HG03108 (cell line): ENCODE results near the gene TTLL11.

Experiments
- ATAC-seq: cut with Tn5 transposase; IDR thresholded peaks from one replicate; pipeline ENCODE4 v1.9.1; 2021; ENCODE audit warnings: moderate library complexity; ENCODE audit not compliant: unreplicated experiment

Gene TTLL11

GRCh38 chr9:122110100-122110833, 17.2 kb upstream of the TTLL11 start:
- ATAC-seq: no peak

GRCh38 chr9:122109035-122109813, 16.1 kb upstream of the TTLL11 start:
- ATAC-seq: no peak

GRCh38 chr9:122107291-122107805, 14.2 kb upstream of the TTLL11 start:
- no peak for ATAC-seq

DNA sequence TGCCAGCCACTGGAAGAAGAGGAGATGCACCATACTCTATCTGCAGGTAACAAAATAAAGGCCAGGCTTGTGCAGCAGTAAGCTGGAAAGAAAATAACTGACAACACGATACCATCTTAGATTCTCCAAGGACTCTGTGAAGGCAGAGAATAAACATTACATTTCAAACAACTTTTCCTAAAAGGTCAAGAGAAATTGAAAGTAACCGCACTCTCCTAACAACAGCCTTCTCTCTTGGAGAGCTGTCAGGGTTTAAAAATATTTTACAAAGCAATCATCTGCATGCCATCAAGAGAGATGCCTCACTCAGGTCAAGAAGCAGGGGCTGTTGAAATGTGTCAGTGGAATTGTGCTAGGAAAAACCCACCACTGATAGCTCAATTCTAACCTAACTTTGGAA, 13.5 kb upstream of the TTLL11 start:
- no peak for ATAC-seq

- no peak for ATAC-seq
Measured at GRCh38 chr9:122103985-122104384, 10.9 kb upstream of the TTLL11 start.

- no peak for ATAC-seq
Measured at GRCh38 chr9:122102156-122102555, 9.0 kb upstream of the TTLL11 start.

- no peak for ATAC-seq
Measured at GRCh38 chr9:122100756-122101155, 7.6 kb upstream of the TTLL11 start.

- peak; percentile 60 for ATAC-seq
Measured at GRCh38 chr9:122099271-122099869, 6.3 kb upstream of the TTLL11 start.

DNA sequence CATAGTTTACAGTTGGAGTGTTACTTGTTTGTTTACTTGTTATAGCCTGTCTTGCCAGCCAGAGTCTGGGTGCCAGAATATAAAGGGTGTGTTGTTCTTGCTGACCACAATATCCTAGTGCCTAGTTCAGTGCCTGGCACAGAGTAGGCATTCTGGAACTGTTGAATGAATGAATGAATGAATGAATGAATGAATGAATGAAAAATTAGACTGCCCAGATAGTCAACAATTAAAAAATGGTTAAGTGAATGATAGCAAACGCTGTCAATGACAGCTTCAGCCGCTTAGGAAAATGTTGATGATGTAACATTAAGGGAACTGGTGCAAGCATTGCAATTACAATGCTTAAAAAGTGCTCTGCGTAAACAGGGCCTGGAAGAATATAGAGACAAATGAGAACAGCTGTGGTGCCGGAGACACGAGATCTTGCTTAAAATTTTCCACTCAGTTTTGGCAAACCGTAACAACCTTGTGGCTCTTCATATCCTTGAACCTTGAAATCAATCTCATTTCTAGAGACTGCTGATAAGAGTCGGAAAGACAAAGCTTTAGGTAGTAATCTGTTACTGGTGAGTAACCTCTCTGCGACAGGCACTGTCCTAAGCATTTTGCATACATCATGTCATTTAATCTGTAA, 4.7 kb upstream of the TTLL11 start:
- no peak for ATAC-seq

- ATAC-seq: no peak
Measured at GRCh38 chr9:122096620-122097415, 3.7 kb upstream of the TTLL11 start.

DNA sequence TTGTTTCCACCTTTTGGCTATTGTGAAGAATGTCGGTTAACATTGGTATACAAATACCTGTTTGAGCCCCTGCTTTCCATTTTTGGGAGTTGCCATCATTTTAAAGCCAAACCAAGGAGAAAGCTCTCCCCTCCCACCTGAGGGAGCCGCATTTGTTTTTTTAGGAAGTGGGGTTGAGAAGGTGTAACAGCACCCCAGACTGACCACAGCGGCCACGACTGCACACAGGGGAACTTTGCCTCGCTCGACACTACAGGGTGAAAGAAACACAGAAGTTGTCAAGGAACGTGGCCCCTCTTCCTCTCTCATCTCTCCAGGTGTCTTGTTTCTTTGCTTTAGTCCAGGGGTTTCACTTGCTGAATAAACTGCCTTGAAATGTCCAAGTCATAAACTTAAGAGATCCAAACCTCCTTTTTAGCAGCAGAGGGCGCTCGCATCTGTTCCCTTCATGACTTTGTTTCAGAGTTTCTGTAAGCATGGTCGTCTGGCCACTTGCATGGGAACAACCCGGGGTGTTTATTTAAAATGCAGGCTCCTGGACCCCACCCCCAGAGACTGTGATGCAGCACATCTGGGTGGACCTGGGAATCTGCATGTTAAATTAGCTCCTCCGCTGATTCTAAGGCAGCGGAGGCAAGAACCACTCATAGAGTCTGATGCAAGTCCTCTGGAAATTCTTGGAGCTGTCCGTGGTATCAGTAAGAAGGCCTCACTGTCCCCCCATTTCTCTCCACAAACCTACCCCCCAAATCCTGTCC, 2.1 kb upstream of the TTLL11 start:
- ATAC-seq: no peak

- ATAC-seq: no peak
Measured at GRCh38 chr9:122091682-122092592, 1.2 kb downstream of the TTLL11 start.

DNA sequence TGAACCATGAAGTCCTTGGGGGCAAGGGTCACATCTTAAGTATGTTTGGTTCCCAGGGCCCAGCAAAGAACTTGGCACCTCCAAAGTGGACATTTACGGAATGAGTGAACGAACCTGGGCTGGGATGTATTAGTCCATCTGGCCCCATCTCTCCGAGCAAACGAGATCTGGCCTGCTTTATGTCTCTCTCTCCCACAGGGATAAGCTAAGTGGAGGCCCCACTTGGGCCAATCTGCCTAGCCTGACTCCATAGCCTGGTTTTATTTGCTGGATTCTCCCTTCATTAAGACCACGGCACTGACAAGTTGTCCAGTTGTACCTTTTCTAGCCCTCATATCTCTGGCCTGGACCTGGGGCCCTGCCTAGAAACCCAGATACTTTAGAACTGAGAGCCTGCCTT, 2.1 kb downstream of the TTLL11 start:
- ATAC-seq: no peak

DNA sequence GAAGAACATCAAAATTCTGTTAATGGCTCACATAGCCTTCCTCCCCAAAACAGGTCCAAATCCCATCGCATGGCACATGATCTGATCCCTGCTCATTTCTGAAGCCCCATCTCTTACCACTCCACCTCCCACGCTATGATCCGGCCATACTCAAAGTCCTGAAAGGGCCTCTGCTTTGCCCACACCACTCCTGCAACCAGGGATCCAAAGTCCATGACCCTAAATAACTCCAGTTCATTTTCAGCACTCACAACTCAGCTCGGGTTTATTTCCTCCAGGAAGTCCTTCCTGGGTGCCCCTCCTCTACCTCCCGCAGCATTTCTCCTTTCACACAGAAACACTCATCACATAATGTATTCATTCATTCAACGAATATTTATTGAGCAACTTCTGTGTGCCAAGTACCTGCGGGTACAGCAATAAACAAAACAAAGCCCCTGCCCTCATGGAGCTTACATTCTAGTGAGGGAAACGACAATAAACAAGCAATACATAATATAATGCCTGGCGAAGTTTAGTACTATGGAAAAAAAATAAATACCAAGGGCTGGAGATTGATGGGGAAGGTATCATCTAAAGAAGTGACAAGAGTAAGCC, 2.7 kb downstream of the TTLL11 start:
- ATAC-seq: no peak

GRCh38 chr9:122088880-122089706, 4.0 kb downstream of the TTLL11 start:
- no peak for ATAC-seq

DNA sequence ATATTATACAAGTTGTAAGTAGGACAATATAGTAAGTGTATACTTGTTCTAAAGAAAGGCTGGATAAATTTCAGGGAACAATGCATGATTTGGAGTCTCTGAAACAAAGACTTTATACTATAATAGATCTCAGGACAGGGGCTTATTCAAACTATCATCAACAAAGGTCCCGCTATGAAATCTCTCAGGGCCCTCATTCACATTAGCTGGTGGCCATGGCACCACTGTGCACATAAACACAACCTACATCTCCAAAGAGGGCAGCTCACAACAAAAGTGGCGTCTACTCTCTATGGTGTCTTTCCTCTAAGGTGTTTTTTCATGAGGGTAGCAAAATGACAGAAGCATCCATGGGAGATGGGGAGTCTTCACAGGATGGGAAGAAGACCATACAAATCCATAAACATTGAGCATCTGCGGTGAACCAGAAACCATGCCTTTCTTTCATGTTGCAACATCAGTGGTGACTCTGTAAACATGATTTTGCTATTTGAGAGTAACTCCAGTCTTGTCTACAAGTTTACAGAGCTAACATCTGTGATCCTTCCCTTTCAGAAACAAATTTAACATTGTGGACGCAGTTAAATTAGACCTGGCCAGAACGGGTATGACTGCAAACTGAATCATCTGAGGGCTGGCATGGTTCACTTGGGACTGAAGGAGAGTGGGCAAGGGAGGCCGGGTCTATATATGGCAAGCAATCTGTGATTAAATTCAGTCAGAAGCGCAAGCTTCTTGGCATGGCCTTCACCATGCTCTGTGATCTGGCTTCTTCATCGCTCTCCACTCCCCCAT, 5.5 kb downstream of the TTLL11 start:
- ATAC-seq: no peak

DNA sequence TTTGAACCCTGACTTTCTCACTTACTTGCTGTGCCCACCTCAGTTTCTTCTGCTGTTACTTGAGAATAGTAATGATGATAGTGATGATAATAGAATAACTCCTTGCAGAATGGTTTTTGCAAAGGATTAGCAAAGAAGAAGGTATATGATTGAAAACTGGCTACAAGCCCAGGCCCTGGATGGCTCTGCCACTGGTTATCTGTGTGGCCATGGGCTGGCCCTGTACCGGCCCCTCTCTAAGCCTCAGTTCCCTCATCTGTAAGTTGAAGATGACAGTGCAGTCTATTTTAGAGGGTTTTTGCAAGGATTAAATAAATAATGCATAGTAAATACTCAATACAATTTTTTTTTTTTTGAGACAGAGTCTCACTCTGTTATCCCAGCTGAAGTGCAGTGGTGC, 6.2 kb downstream of the TTLL11 start:
- ATAC-seq: no peak
